Measurements from ENCODE around the gene ACOX3. TPM values are rescaled to one million over a fixed set of nuclear protein-coding genes. Genes with fewer than 3 reads are reported as not detected.

The ACOX3 gene
- total and polyA plus RNA-seq, 11 donors: 16.9 to 51.6 (median 24.1) TPM

- 60 to 69% (median 63%) methylated on average over 15 to 19 of the region's 19 CpGs for WGBS, 4 donors
These were observed 56.9 kb downstream of the ACOX3 start for GRCh38 chr4:8383451-8384160.

GRCh38 chr4:8383016-8383415, 57.5 kb downstream of the ACOX3 start:
- 90 to 95% (median 92%) methylated on average over 12 to 14 of the region's 14 CpGs for WGBS, 4 donors
- intact Hi-C loops (cut with DNase I): loop anchor here in 1 of 10 donors (10.0 kb wide), 1 partner anchor 58 kb away; no protein-coding TSS in a partner anchor
- no peak overlapping the region for H3K4me3 ChIP-seq
- DNase-seq (peak in 1 of 5 donors; percentile 16), ATAC-seq (no peak)
- TF ChIP-seq CTCF (IDR thresholded peaks at IDR 0.05) (no peak), POLR2A (IDR thresholded peaks at IDR 0.05) (no peak)
- no peaks in the 10 kb centered on the region for H3K27me3 ChIP-seq
- H3K4me1 ChIP-seq: peaks cover 0 to 52% (median 16%) of the 10 kb centered on the region in 12 donors
- H3K27ac ChIP-seq: peak overlapping the region in 4 of 12 donors; percentile 6 to 53 (median 22)
- H3K36me3 ChIP-seq: peaks cover 0 to 52% (median 31%) of the 10 kb centered on the region in 9 donors
- no peaks in the 10 kb centered on the region for H3K9me3 ChIP-seq

More at GRCh38 chr4:8383451-8384160, 56.9 kb downstream of the ACOX3 start:
- H3K4me3 ChIP-seq: no peak overlapping the region
- no peaks in the 10 kb centered on the region for H3K9me3 ChIP-seq
- ATAC-seq (no peak), DNase-seq (peak in 1 of 5 donors; percentile 31)
- H3K36me3 ChIP-seq: peaks cover 0 to 57% (median 36%) of the 10 kb centered on the region in 9 donors
- no peaks in the 10 kb centered on the region for H3K27me3 ChIP-seq
- peak overlapping the region in 5 of 12 donors; percentile 6 to 53 (median 28) for H3K27ac ChIP-seq
- H3K4me1 ChIP-seq: peaks cover 0 to 52% (median 16%) of the 10 kb centered on the region in 12 donors
- TF ChIP-seq CTCF (IDR thresholded peaks at IDR 0.05): no peak
- intact Hi-C loops (cut with DNase I): loop anchor here in 1 of 10 donors (10.0 kb wide), 1 partner anchor 59 kb away; no protein-coding TSS in a partner anchor

GRCh38 chr4:8381814-8382581, 58.5 kb downstream of the ACOX3 start:
- H3K4me3 ChIP-seq: no peak overlapping the region
- WGBS, 4 donors: 93 to 96% (median 96%) methylated on average over 14 to 28 of the region's 28 CpGs
- DNase-seq: peak in 1 of 5 donors; percentile 24
- no peak for TF ChIP-seq POLR2A (IDR thresholded peaks at IDR 0.05)
- TF ChIP-seq CTCF (IDR thresholded peaks at IDR 0.05): no peak
- ATAC-seq: no peak
- peaks cover 0 to 45% (median 20%) of the 10 kb centered on the region in 9 donors for H3K36me3 ChIP-seq
- no peaks in the 10 kb centered on the region for H3K27me3 ChIP-seq
- H3K4me1 ChIP-seq: peaks cover 0 to 52% (median 16%) of the 10 kb centered on the region in 12 donors
- peak overlapping the region in 7 of 12 donors; percentile 77 to 96 (median 87) for H3K27ac ChIP-seq
- no peaks in the 10 kb centered on the region for H3K9me3 ChIP-seq
- intact Hi-C loops (cut with DNase I): loop anchor here in 1 of 10 donors (10.0 kb wide), 1 partner anchor 57 kb away; no protein-coding TSS in a partner anchor
